Measurements from ENCODE around the gene RBBP8. TPM values are rescaled to one million over a fixed set of nuclear protein-coding genes. Genes with fewer than 3 reads are reported as not detected.

The RBBP8 gene
- total RNA-seq, 1 donor, result 19.3 TPM

- Histone ChIP-seq H3K27me3 (ENCODE audit: insufficient read depth, low read length) (no peaks in the 10 kb centered on the region), H3K4me3 (ENCODE audit: low read length) (no peak overlapping the region), H3K4me1 (ENCODE audit: insufficient read depth, low read length) (no peaks in the 10 kb centered on the region), H3K9me3 (ENCODE audit: low read depth, low read length) (no peaks in the 10 kb centered on the region)
Measured at GRCh38 chr18:22964116-22964515, 31.0 kb downstream of the RBBP8 start.

- H3K4me1 ChIP-seq (ENCODE audit: insufficient read depth, low read length), result no peaks in the 10 kb centered on the region
- no peaks in the 10 kb centered on the region for H3K9me3 ChIP-seq (ENCODE audit: low read depth, low read length)
- H3K27me3 ChIP-seq (ENCODE audit: insufficient read depth, low read length), result no peaks in the 10 kb centered on the region
- H3K4me3 ChIP-seq (ENCODE audit: low read length), result no peak overlapping the region
Measured at GRCh38 chr18:22964722-22965121, 31.6 kb downstream of the RBBP8 start.

GRCh38 chr18:22971038-22971437 lies 37.9 kb downstream of the RBBP8 start:
- H3K4me1 ChIP-seq (ENCODE audit: insufficient read depth, low read length), result peaks cover 4% of the 10 kb centered on the region
- no peak overlapping the region for H3K4me3 ChIP-seq (ENCODE audit: low read length)
- no peaks in the 10 kb centered on the region for H3K27me3 ChIP-seq (ENCODE audit: insufficient read depth, low read length)
- no peaks in the 10 kb centered on the region for H3K9me3 ChIP-seq (ENCODE audit: low read depth, low read length)

GRCh38 chr18:22974001-22974400 lies 40.9 kb downstream of the RBBP8 start:
- no peak overlapping the region for H3K4me3 ChIP-seq (ENCODE audit: low read length)
- no peaks in the 10 kb centered on the region for H3K27me3 ChIP-seq (ENCODE audit: insufficient read depth, low read length)
- no peaks in the 10 kb centered on the region for H3K9me3 ChIP-seq (ENCODE audit: low read depth, low read length)
- H3K4me1 ChIP-seq (ENCODE audit: insufficient read depth, low read length), result peaks cover 4% of the 10 kb centered on the region

GRCh38 chr18:22974707-22975106 lies 41.6 kb downstream of the RBBP8 start:
- Histone ChIP-seq H3K27me3 (ENCODE audit: insufficient read depth, low read length) (no peaks in the 10 kb centered on the region), H3K9me3 (ENCODE audit: low read depth, low read length) (no peaks in the 10 kb centered on the region), H3K4me1 (ENCODE audit: insufficient read depth, low read length) (peaks cover 4% of the 10 kb centered on the region), H3K4me3 (ENCODE audit: low read length) (no peak overlapping the region)

GRCh38 chr18:22975508-22975907 lies 42.4 kb downstream of the RBBP8 start:
- Histone ChIP-seq H3K4me3 (ENCODE audit: low read length) (no peak overlapping the region), H3K27me3 (ENCODE audit: insufficient read depth, low read length) (no peaks in the 10 kb centered on the region), H3K4me1 (ENCODE audit: insufficient read depth, low read length) (peaks cover 4% of the 10 kb centered on the region), H3K9me3 (ENCODE audit: low read depth, low read length) (no peaks in the 10 kb centered on the region)

GRCh38 chr18:22977847-22978701 lies 44.9 kb downstream of the RBBP8 start:
- Histone ChIP-seq H3K27me3 (ENCODE audit: insufficient read depth, low read length) (no peaks in the 10 kb centered on the region), H3K4me1 (ENCODE audit: insufficient read depth, low read length) (peaks cover 4% of the 10 kb centered on the region), H3K4me3 (ENCODE audit: low read length) (no peak overlapping the region), H3K9me3 (ENCODE audit: low read depth, low read length) (no peaks in the 10 kb centered on the region)

GRCh38 chr18:22980394-22980793 lies 47.3 kb downstream of the RBBP8 start:
- no peaks in the 10 kb centered on the region for H3K9me3 ChIP-seq (ENCODE audit: low read depth, low read length)
- H3K4me3 ChIP-seq (ENCODE audit: low read length), result no peak overlapping the region
- H3K4me1 ChIP-seq (ENCODE audit: insufficient read depth, low read length), result peaks cover 4% of the 10 kb centered on the region
- H3K27me3 ChIP-seq (ENCODE audit: insufficient read depth, low read length), result no peaks in the 10 kb centered on the region

GRCh38 chr18:22981274-22982133 lies 48.4 kb downstream of the RBBP8 start:
- H3K27me3 ChIP-seq (ENCODE audit: insufficient read depth, low read length), result no peaks in the 10 kb centered on the region
- no peak overlapping the region for H3K4me3 ChIP-seq (ENCODE audit: low read length)

GRCh38 chr18:22983175-22983574 lies 50.0 kb downstream of the RBBP8 start:
- no peaks in the 10 kb centered on the region for H3K27me3 ChIP-seq (ENCODE audit: insufficient read depth, low read length)
- no peaks in the 10 kb centered on the region for H3K4me1 ChIP-seq (ENCODE audit: insufficient read depth, low read length)
- no peak overlapping the region for H3K4me3 ChIP-seq (ENCODE audit: low read length)
- no peaks in the 10 kb centered on the region for H3K9me3 ChIP-seq (ENCODE audit: low read depth, low read length)

More at GRCh38 chr18:22981274-22982133, 48.4 kb downstream of the RBBP8 start:
- H3K9me3 ChIP-seq (ENCODE audit: low read depth, low read length), result no peaks in the 10 kb centered on the region
- H3K4me1 ChIP-seq (ENCODE audit: insufficient read depth, low read length), result no peaks in the 10 kb centered on the region

GRCh38 chr18:22985250-22985649 lies 52.1 kb downstream of the RBBP8 start:
- no peaks in the 10 kb centered on the region for H3K9me3 ChIP-seq (ENCODE audit: low read depth, low read length)
- H3K27me3 ChIP-seq (ENCODE audit: insufficient read depth, low read length), result no peaks in the 10 kb centered on the region
- no peaks in the 10 kb centered on the region for H3K4me1 ChIP-seq (ENCODE audit: insufficient read depth, low read length)
- H3K4me3 ChIP-seq (ENCODE audit: low read length), result no peak overlapping the region

GRCh38 chr18:22987547-22988189 lies 54.5 kb downstream of the RBBP8 start:
- no peaks in the 10 kb centered on the region for H3K4me1 ChIP-seq (ENCODE audit: insufficient read depth, low read length)
- H3K4me3 ChIP-seq (ENCODE audit: low read length), result no peak overlapping the region
- no peaks in the 10 kb centered on the region for H3K27me3 ChIP-seq (ENCODE audit: insufficient read depth, low read length)
- no peaks in the 10 kb centered on the region for H3K9me3 ChIP-seq (ENCODE audit: low read depth, low read length)

GRCh38 chr18:22988208-22988607 lies 55.1 kb downstream of the RBBP8 start:
- H3K27me3 ChIP-seq (ENCODE audit: insufficient read depth, low read length), result no peaks in the 10 kb centered on the region
- no peak overlapping the region for H3K4me3 ChIP-seq (ENCODE audit: low read length)

GRCh38 chr18:22998344-22998743 lies 65.2 kb downstream of the RBBP8 start:
- H3K4me1 ChIP-seq (ENCODE audit: insufficient read depth, low read length), result no peaks in the 10 kb centered on the region
- no peak overlapping the region for H3K4me3 ChIP-seq (ENCODE audit: low read length)
- H3K27me3 ChIP-seq (ENCODE audit: insufficient read depth, low read length), result no peaks in the 10 kb centered on the region

More at GRCh38 chr18:22988208-22988607, 55.1 kb downstream of the RBBP8 start:
- Histone ChIP-seq H3K4me1 (ENCODE audit: insufficient read depth, low read length) (no peaks in the 10 kb centered on the region), H3K9me3 (ENCODE audit: low read depth, low read length) (no peaks in the 10 kb centered on the region)

GRCh38 chr18:22999212-22999611 lies 66.1 kb downstream of the RBBP8 start:
- no peaks in the 10 kb centered on the region for H3K27me3 ChIP-seq (ENCODE audit: insufficient read depth, low read length)
- H3K9me3 ChIP-seq (ENCODE audit: low read depth, low read length), result no peaks in the 10 kb centered on the region
- no peak overlapping the region for H3K4me3 ChIP-seq (ENCODE audit: low read length)
- H3K4me1 ChIP-seq (ENCODE audit: insufficient read depth, low read length), result no peaks in the 10 kb centered on the region

More at GRCh38 chr18:22998344-22998743, 65.2 kb downstream of the RBBP8 start:
- no peaks in the 10 kb centered on the region for H3K9me3 ChIP-seq (ENCODE audit: low read depth, low read length)
